GM23248 (cell line): ENCODE data around the gene SSUH2.

Experiments
- EZH2 ChIP-seq: fragments of 200-600 bp; sonication (generic); IDR thresholded peaks from 2 replicates; pipeline ENCODE4 v1.6.1; 2018; ENCODE audit warnings: antibody characterized with exemption, mild to moderate bottlenecking; ENCODE audit not compliant: insufficient read depth, poor library complexity, severe bottlenecking
- EZH2phosphoT487 ChIP-seq: fragments of 200-600 bp; sonication (generic); IDR thresholded peaks from 2 replicates; pipeline ENCODE4 v1.6.1; 2018; ENCODE audit warnings: antibody characterized with exemption, moderate library complexity, mild to moderate bottlenecking, low read depth; ENCODE audit not compliant: insufficient read depth

DNA sequence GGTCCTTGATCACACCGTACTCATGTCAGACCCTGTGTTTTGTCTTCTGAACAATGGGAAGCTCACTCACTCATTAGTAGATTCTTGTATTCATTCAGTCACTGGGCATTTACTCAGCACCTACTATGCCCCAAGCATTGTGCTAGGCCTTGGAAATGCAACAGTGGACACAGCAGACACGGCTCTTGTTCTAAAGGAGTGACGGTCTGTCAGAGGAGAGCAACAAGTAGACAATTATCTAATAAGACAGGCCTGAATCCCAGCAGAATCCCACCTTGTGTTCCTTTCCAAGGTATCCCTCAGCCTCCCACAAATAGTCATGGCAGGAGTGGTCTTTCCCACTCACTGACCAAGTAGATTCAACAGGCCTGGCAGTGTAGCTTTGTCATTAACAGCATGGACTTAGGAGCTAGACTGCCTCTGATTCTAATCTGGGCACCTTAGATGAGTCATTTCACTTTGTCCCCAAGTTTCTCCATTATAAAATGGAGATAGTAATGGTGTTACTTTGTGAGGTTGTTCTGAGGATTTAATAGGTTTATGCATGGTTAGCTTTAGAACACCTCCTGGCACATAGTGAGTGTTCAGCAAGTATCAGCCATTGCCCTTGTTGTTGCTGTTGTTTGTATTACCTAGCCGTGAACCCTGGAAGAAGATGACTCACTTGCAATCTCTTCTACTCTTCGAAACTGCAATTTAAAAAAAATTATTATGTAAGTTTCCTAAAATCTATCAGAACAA lies 69.1 kb downstream of the SSUH2 start:
- TF ChIP-seq EZH2 (no peak), EZH2phosphoT487 (no peak)
